ENCODE data around the gene SGMS2. TPM values are rescaled to one million over a fixed set of nuclear protein-coding genes. Genes with fewer than 3 reads are reported as not detected.

SGMS2 gene
- total RNA-seq (2022; extraction: Qiagen RNA extraction): 19.3 to 36.2 TPM (median 28.8 TPM) in 5 replicates

GRCh38 chr4:107824350-107825071, at the start of gene SGMS2:
Gene SGMS2 (plus strand): TSS chr4:107824932. CDS start chr4:107895554, 70,622 bp downstream.

DNA sequence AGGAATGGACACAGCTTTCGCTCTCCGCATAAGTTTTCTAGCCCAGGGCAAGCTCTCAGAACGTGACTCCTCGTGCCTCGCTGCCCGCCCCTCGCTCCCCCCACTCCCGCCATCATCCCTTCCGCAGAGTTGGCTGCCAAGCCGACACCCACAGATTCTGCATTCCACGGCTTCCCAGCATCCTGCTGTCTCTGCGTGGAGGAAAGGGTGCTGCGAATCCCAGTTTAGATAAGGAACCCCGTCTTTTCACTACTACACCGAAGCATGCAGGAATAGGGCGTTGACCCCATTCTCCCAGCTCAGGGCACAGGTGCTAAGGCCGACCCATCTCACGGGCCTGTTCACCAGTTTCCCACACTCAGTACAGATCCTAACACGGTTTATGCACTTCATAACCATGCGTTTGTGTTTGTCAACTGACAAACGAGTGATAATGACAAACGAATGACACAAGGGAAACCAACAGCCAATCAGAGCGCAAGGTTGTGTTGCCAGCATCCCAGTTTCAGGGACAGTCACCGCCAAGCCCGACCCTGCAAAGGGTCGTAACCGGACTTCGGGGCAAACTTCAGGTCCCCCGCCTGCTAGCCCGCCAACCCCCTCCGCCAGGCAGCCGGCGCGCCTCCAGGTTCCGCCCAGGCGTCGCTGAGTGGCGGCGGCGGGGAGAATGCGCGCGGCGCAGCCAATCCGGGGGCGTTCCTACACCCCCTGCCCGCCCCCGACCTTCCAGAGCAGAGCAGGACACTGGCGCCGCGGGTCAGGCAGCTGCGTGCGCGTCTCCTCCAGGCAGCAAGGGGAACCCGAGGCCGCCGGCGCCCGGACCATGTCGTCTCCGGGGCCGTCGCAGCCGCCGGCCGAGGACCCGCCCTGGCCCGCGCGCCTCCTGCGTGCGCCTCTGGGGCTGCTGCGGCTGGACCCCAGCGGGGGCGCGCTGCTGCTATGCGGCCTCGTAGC, 106.4 kb downstream of the SGMS2 start, which contains the start of gene CYP2U1:
Gene CYP2U1, plus strand, starts transcription at position 729 of the 954 bp plus-strand sequence. Its CDS starts 95 bp downstream, at position 824.

Other genes with a start within 250 kb of the SGMS2 start
- 27.7 to 34.2 TPM (median 32.7 TPM) in 5 replicates for gene PAPSS1, start 104.7 kb upstream of the SGMS2 start, total RNA-seq (2022; extraction: Qiagen RNA extraction)
- 1.3 to 1.7 TPM (median 1.5 TPM) in 5 replicates for gene CYP2U1, start 106.6 kb downstream of the SGMS2 start, total RNA-seq (2022; extraction: Qiagen RNA extraction)
- 19.8 to 25.6 TPM (median 24.4 TPM) in 5 replicates for gene HADH, start 165.0 kb downstream of the SGMS2 start, total RNA-seq (2022; extraction: Qiagen RNA extraction)